Activated naive CD8-positive, alpha-beta T cell treated with anti-CD3 and anti-CD28 coated beads for 36 hours (primary cell): ENCODE data around the gene ATP10A. TPM values are rescaled to one million over a fixed set of nuclear protein-coding genes. Genes with fewer than 3 reads are reported as not detected.
A peak's percentile ranks its signal among the peaks of the same experiment; 100 is the strongest.

Source experiments
- DNase-seq: peaks from one replicate; pipeline ENCODE4 v3.0.0; 2021
- H3K27ac Mint-ChIP-seq: one replicate; pipeline ENCODE4 v1.8.0; 2022; ENCODE audit warnings: mild to moderate bottlenecking, moderate library complexity, mixed read lengths
- H3K27me3 Mint-ChIP-seq: one replicate; pipeline ENCODE4 v1.8.0; 2022; ENCODE audit warnings: mild to moderate bottlenecking, mixed read lengths
- H3K36me3 Mint-ChIP-seq: one replicate; pipeline ENCODE4 v1.8.0; 2021; ENCODE audit warnings: mild to moderate bottlenecking, mixed read lengths
- H3K4me1 Mint-ChIP-seq: one replicate; pipeline ENCODE4 v1.8.0; 2021; ENCODE audit warnings: mixed read lengths
- H3K4me3 Mint-ChIP-seq: one replicate; pipeline ENCODE4 v1.8.0; 2022; ENCODE audit warnings: mild to moderate bottlenecking, moderate library complexity, mixed read lengths
- H3K9me3 Mint-ChIP-seq: one replicate; pipeline ENCODE4 v1.8.0; 2022; ENCODE audit warnings: mixed read lengths
- total RNA-seq, 2 experiments: library from RNA; stranded (reverse); gene quantifications; one replicate each; pipeline ENCODE4 v1.2.3, GENCODE V29; 2021

ATP10A gene
- total RNA-seq, 2 experiments from 2014 or later = 23.9 to 26.8 TPM

GRCh38 chr15:25789211-25789610 is 73.9 kb downstream of the ATP10A start:
- Mint-ChIP-seq H3K9me3 (no peaks in the 10 kb centered on the region), H3K4me3 (no peak overlapping the region), H3K27me3 (no peaks in the 10 kb centered on the region), H3K36me3 (peaks cover 7% of the 10 kb centered on the region), H3K27ac (no peak overlapping the region), H3K4me1 (peaks cover 54% of the 10 kb centered on the region)
- DNase-seq = no peak

- H3K9me3 Mint-ChIP-seq = no peaks in the 10 kb centered on the region
- DNase-seq = no peak
- H3K36me3 Mint-ChIP-seq = peaks cover 7% of the 10 kb centered on the region
- H3K27me3 Mint-ChIP-seq = no peaks in the 10 kb centered on the region
- no peak overlapping the region for H3K27ac Mint-ChIP-seq
- peaks cover 61% of the 10 kb centered on the region for H3K4me1 Mint-ChIP-seq
- H3K4me3 Mint-ChIP-seq = no peak overlapping the region
Observed at GRCh38 chr15:25787855-25788520, 75.1 kb downstream of the ATP10A start.

GRCh38 chr15:25787381-25787780 is 75.7 kb downstream of the ATP10A start:
- H3K4me3 Mint-ChIP-seq = no peak overlapping the region
- no peaks in the 10 kb centered on the region for H3K27me3 Mint-ChIP-seq
- peaks cover 59% of the 10 kb centered on the region for H3K4me1 Mint-ChIP-seq
- no peaks in the 10 kb centered on the region for H3K9me3 Mint-ChIP-seq
- H3K27ac Mint-ChIP-seq = no peak overlapping the region
- DNase-seq = no peak
- peaks cover 7% of the 10 kb centered on the region for H3K36me3 Mint-ChIP-seq

GRCh38 chr15:25786040-25786439 is 77.1 kb downstream of the ATP10A start:
- no peaks in the 10 kb centered on the region for H3K27me3 Mint-ChIP-seq
- H3K36me3 Mint-ChIP-seq = peaks cover 3% of the 10 kb centered on the region
- no peak for DNase-seq
- no peak overlapping the region for H3K4me3 Mint-ChIP-seq
- peaks cover 46% of the 10 kb centered on the region for H3K4me1 Mint-ChIP-seq
- H3K9me3 Mint-ChIP-seq = no peaks in the 10 kb centered on the region
- no peak overlapping the region for H3K27ac Mint-ChIP-seq

GRCh38 chr15:25785641-25786025 is 77.5 kb downstream of the ATP10A start:
- H3K9me3 Mint-ChIP-seq = no peaks in the 10 kb centered on the region
- H3K4me1 Mint-ChIP-seq = peaks cover 42% of the 10 kb centered on the region
- DNase-seq = no peak
- H3K27me3 Mint-ChIP-seq = no peaks in the 10 kb centered on the region
- no peak overlapping the region for H3K4me3 Mint-ChIP-seq
- H3K36me3 Mint-ChIP-seq = peaks cover 3% of the 10 kb centered on the region
- H3K27ac Mint-ChIP-seq = peak overlapping the region; percentile 57

GRCh38 chr15:25784876-25785640 is 78.1 kb downstream of the ATP10A start:
- Mint-ChIP-seq H3K27ac (no peak overlapping the region), H3K36me3 (peaks cover 3% of the 10 kb centered on the region), H3K9me3 (no peaks in the 10 kb centered on the region), H3K27me3 (no peaks in the 10 kb centered on the region), H3K4me1 (peaks cover 37% of the 10 kb centered on the region), H3K4me3 (no peak overlapping the region)
- DNase-seq = no peak

- peak overlapping the region; percentile 62 for H3K27ac Mint-ChIP-seq
- H3K27me3 Mint-ChIP-seq = no peaks in the 10 kb centered on the region
- no peak overlapping the region for H3K4me3 Mint-ChIP-seq
- no peaks in the 10 kb centered on the region for H3K9me3 Mint-ChIP-seq
- DNase-seq = no peak
- H3K36me3 Mint-ChIP-seq = peaks cover 4% of the 10 kb centered on the region
- peaks cover 32% of the 10 kb centered on the region for H3K4me1 Mint-ChIP-seq
Observed at GRCh38 chr15:25783607-25784540, 79.3 kb downstream of the ATP10A start.

GRCh38 chr15:25783134-25783533 is 80.0 kb downstream of the ATP10A start:
- Mint-ChIP-seq H3K27me3 (no peaks in the 10 kb centered on the region), H3K27ac (peak overlapping the region; percentile 62), H3K36me3 (peaks cover 7% of the 10 kb centered on the region), H3K9me3 (no peaks in the 10 kb centered on the region), H3K4me1 (peaks cover 33% of the 10 kb centered on the region), H3K4me3 (no peak overlapping the region)
- no peak for DNase-seq

- peaks cover 7% of the 10 kb centered on the region for H3K36me3 Mint-ChIP-seq
- no peaks in the 10 kb centered on the region for H3K9me3 Mint-ChIP-seq
- H3K4me1 Mint-ChIP-seq = peaks cover 31% of the 10 kb centered on the region
- H3K27ac Mint-ChIP-seq = no peak overlapping the region
- no peak overlapping the region for H3K4me3 Mint-ChIP-seq
- no peaks in the 10 kb centered on the region for H3K27me3 Mint-ChIP-seq
- DNase-seq = no peak
Observed at GRCh38 chr15:25780479-25781255, 82.5 kb downstream of the ATP10A start.

- Mint-ChIP-seq H3K27ac (no peak overlapping the region), H3K36me3 (peaks cover 7% of the 10 kb centered on the region), H3K4me3 (no peak overlapping the region), H3K27me3 (no peaks in the 10 kb centered on the region), H3K9me3 (no peaks in the 10 kb centered on the region), H3K4me1 (peaks cover 18% of the 10 kb centered on the region)
- DNase-seq = no peak
Observed at GRCh38 chr15:25778161-25778560, 85.0 kb downstream of the ATP10A start.

- peaks cover 7% of the 10 kb centered on the region for H3K36me3 Mint-ChIP-seq
- no peaks in the 10 kb centered on the region for H3K9me3 Mint-ChIP-seq
- H3K4me3 Mint-ChIP-seq = no peak overlapping the region
- H3K4me1 Mint-ChIP-seq = peaks cover 18% of the 10 kb centered on the region
- DNase-seq = no peak
- H3K27ac Mint-ChIP-seq = no peak overlapping the region
- H3K27me3 Mint-ChIP-seq = no peaks in the 10 kb centered on the region
Observed at GRCh38 chr15:25777037-25777436, 86.1 kb downstream of the ATP10A start.

- Mint-ChIP-seq H3K36me3 (peaks cover 7% of the 10 kb centered on the region), H3K27ac (no peak overlapping the region), H3K4me1 (peaks cover 18% of the 10 kb centered on the region), H3K9me3 (no peaks in the 10 kb centered on the region), H3K4me3 (no peak overlapping the region), H3K27me3 (no peaks in the 10 kb centered on the region)
- DNase-seq = no peak
Observed at GRCh38 chr15:25776071-25776746, 86.9 kb downstream of the ATP10A start.

GRCh38 chr15:25775317-25775912 is 87.7 kb downstream of the ATP10A start:
- Mint-ChIP-seq H3K9me3 (no peaks in the 10 kb centered on the region), H3K27me3 (no peaks in the 10 kb centered on the region), H3K4me3 (no peak overlapping the region), H3K4me1 (peaks cover 18% of the 10 kb centered on the region), H3K27ac (no peak overlapping the region), H3K36me3 (peaks cover 7% of the 10 kb centered on the region)
- DNase-seq = no peak

- H3K27ac Mint-ChIP-seq = no peak overlapping the region
- no peaks in the 10 kb centered on the region for H3K27me3 Mint-ChIP-seq
- H3K9me3 Mint-ChIP-seq = no peaks in the 10 kb centered on the region
- no peak for DNase-seq
- H3K4me3 Mint-ChIP-seq = no peak overlapping the region
- H3K4me1 Mint-ChIP-seq = peaks cover 19% of the 10 kb centered on the region
- H3K36me3 Mint-ChIP-seq = peaks cover 7% of the 10 kb centered on the region
Observed at GRCh38 chr15:25774871-25775270, 88.3 kb downstream of the ATP10A start.
